GM19023 (cell line): ENCODE measurements around the gene IL1RAP.

Experiments used
- ATAC-seq: cut with Tn5 transposase; IDR thresholded peaks from one replicate; pipeline ENCODE4 v1.9.1; 2021; ENCODE audit warnings: mild to moderate bottlenecking, moderate library complexity; ENCODE audit not compliant: unreplicated experiment

Gene IL1RAP

GRCh38 chr3:190538288-190538687, 24.4 kb downstream of the IL1RAP start:
- ATAC-seq, result no peak

- ATAC-seq, result no peak
These were observed 25.6 kb downstream of the IL1RAP start for GRCh38 chr3:190539526-190539925.

- no peak for ATAC-seq
These were observed 27.1 kb downstream of the IL1RAP start for GRCh38 chr3:190541008-190541407.

- no peak for ATAC-seq
These were observed 27.7 kb downstream of the IL1RAP start for GRCh38 chr3:190541560-190541959.

- ATAC-seq, result no peak
These were observed 29.0 kb downstream of the IL1RAP start for GRCh38 chr3:190542846-190543245.

- ATAC-seq, result no peak
These were observed 29.8 kb downstream of the IL1RAP start for GRCh38 chr3:190543671-190544070.

- ATAC-seq, result no peak
These were observed 31.3 kb downstream of the IL1RAP start for GRCh38 chr3:190545191-190545590.

- ATAC-seq, result no peak
These were observed 33.1 kb downstream of the IL1RAP start for GRCh38 chr3:190546881-190547510.

GRCh38 chr3:190548031-190548656, 34.3 kb downstream of the IL1RAP start:
- no peak for ATAC-seq

GRCh38 chr3:190552021-190552420, 38.1 kb downstream of the IL1RAP start:
- no peak for ATAC-seq

- ATAC-seq, result no peak
These were observed 39.3 kb downstream of the IL1RAP start for GRCh38 chr3:190552969-190553759.

GRCh38 chr3:190554197-190554596, 40.3 kb downstream of the IL1RAP start:
- ATAC-seq, result no peak

GRCh38 chr3:190556351-190556750, 42.5 kb downstream of the IL1RAP start:
- ATAC-seq, result no peak

GRCh38 chr3:190557296-190557695, 43.4 kb downstream of the IL1RAP start:
- no peak for ATAC-seq

- no peak for ATAC-seq
These were observed 44.4 kb downstream of the IL1RAP start for GRCh38 chr3:190558316-190558715.

GRCh38 chr3:190558796-190559195, 44.9 kb downstream of the IL1RAP start:
- ATAC-seq, result no peak

GRCh38 chr3:190560013-190560895, 46.4 kb downstream of the IL1RAP start:
- no peak for ATAC-seq

GRCh38 chr3:190562866-190563510, 49.1 kb downstream of the IL1RAP start:
- no peak for ATAC-seq

GRCh38 chr3:190564175-190564574, 50.3 kb downstream of the IL1RAP start:
- ATAC-seq, result no peak
